Measurements from ENCODE around the gene SYK. TPM values are rescaled to one million over a fixed set of nuclear protein-coding genes. Genes with fewer than 3 reads are reported as not detected.

Gene SYK
- total RNA-seq, 3 donors from 2014 or later (not counting 1 experiment from before 2014, with no cell fraction given): 75.5 to 104 (median 78.0) TPM

DNA sequence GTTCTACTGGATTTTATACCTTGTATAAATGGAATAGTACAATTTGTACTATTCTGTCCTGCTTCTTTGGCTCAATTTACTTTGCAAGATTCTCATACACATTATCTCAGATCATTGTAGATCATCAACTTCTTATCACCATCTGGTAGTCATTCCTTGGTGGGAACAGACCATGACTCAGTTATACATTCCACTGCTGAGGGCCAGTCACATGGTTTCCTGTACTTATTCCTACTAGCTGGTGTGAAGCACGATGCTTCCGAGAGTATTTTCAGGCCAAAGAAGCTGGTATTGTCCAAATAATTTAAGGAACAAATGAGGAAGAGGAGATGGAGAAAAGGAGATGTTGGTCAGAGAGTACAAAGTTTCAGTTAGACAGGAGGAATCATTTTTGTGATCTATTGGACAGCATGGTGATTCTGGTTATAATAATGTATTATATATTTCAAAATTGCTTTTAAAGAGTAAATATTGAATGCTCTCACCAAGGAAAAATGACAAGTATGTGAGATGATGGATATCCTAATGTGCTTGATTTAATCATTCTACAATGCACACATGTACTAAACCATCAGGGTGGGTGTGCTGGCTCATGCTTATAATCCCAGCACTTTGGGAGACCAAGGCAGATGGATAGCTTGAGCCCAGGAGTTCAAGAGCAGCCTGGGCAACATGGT, 124.1 kb downstream of the SYK start:
- Histone ChIP-seq H3K27ac (ENCODE audit: low read length) (no peak overlapping the region), H3K4me3 (ENCODE audit: low read length) (no peak overlapping the region), H3K36me3 (ENCODE audit: control insufficient read depth, insufficient read depth, low read length) (no peaks in the 10 kb centered on the region), H3K4me1 (ENCODE audit: control insufficient read depth, insufficient read depth, low read length) (no peaks in the 10 kb centered on the region), H3K27me3 (ENCODE audit: control insufficient read depth, insufficient read depth, low read length) (no peaks in the 10 kb centered on the region), H3K9me3 (ENCODE audit: control insufficient read depth, insufficient read depth, low read length) (no peaks in the 10 kb centered on the region)
- DNase-seq (no peak), ATAC-seq (no peak)
- no peaks in the 10 kb centered on the region for H3K36me3 Mint-ChIP-seq
- no peak overlapping the region for H3K4me3 Mint-ChIP-seq
- no peak overlapping the region for H3K27ac Mint-ChIP-seq
- no peaks in the 10 kb centered on the region for H3K4me1 Mint-ChIP-seq
- H3K9me3 Mint-ChIP-seq: no peaks in the 10 kb centered on the region
- peaks cover 11 to 13% of the 10 kb centered on the region in 2 donors for H3K27me3 Mint-ChIP-seq (ENCODE audit: low read depth in 2 of 2)
- 89% methylated on average over 2 of the region's 2 CpGs for WGBS (ENCODE audit: insufficient coverage)
- intact Hi-C loops (cut with micrococcal nuclease): no loop called here
- TF ChIP-seq, protein P1, sequence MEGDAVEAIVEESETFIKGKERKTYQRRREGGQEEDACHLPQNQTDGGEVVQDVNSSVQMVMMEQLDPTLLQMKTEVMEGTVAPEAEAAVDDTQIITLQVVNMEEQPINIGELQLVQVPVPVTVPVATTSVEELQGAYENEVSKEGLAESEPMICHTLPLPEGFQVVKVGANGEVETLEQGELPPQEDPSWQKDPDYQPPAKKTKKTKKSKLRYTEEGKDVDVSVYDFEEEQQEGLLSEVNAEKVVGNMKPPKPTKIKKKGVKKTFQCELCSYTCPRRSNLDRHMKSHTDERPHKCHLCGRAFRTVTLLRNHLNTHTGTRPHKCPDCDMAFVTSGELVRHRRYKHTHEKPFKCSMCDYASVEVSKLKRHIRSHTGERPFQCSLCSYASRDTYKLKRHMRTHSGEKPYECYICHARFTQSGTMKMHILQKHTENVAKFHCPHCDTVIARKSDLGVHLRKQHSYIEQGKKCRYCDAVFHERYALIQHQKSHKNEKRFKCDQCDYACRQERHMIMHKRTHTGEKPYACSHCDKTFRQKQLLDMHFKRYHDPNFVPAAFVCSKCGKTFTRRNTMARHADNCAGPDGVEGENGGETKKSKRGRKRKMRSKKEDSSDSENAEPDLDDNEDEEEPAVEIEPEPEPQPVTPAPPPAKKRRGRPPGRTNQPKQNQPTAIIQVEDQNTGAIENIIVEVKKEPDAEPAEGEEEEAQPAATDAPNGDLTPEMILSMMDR (IDR thresholded peaks at IDR 0.05): no peak

DNA sequence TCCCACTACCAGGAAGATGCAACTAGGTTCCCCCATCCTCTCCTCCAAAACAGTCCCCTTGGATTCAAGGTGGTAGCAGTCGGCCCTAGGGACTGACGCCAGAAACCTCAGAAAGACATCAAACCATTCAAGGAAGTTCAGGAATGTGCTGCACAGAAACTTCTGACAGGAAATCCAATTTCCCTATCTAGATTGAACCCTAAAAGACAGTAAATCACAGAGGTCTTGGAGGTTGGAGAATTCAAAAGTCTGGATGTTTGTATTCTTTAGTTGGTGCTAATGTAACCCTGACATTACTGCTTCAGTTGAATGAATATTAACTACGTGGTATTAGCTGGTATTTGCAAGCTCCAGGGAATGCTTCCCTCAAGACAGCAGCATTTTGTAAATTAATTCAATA, 125.3 kb downstream of the SYK start:
- Histone ChIP-seq H3K9me3 (ENCODE audit: control insufficient read depth, insufficient read depth, low read length) (no peaks in the 10 kb centered on the region), H3K27ac (ENCODE audit: low read length) (no peak overlapping the region), H3K27me3 (ENCODE audit: control insufficient read depth, insufficient read depth, low read length) (no peaks in the 10 kb centered on the region), H3K4me3 (ENCODE audit: low read length) (no peak overlapping the region), H3K4me1 (ENCODE audit: control insufficient read depth, insufficient read depth, low read length) (no peaks in the 10 kb centered on the region), H3K36me3 (ENCODE audit: control insufficient read depth, insufficient read depth, low read length) (no peaks in the 10 kb centered on the region)
- no peaks in the 10 kb centered on the region for H3K36me3 Mint-ChIP-seq
- peaks cover 9 to 13% of the 10 kb centered on the region in 2 donors for H3K27me3 Mint-ChIP-seq (ENCODE audit: low read depth in 2 of 2)
- TF ChIP-seq, protein P1 (IDR thresholded peaks at IDR 0.05): no peak
- ATAC-seq (no peak), DNase-seq (no peak)
- WGBS (ENCODE audit: insufficient coverage): 52% methylated on average over 3 of the region's 3 CpGs
- intact Hi-C loops (cut with micrococcal nuclease): no loop called here
- no peak overlapping the region for H3K4me3 Mint-ChIP-seq
- H3K27ac Mint-ChIP-seq: no peak overlapping the region
- H3K4me1 Mint-ChIP-seq: no peaks in the 10 kb centered on the region
- H3K9me3 Mint-ChIP-seq: no peaks in the 10 kb centered on the region

DNA sequence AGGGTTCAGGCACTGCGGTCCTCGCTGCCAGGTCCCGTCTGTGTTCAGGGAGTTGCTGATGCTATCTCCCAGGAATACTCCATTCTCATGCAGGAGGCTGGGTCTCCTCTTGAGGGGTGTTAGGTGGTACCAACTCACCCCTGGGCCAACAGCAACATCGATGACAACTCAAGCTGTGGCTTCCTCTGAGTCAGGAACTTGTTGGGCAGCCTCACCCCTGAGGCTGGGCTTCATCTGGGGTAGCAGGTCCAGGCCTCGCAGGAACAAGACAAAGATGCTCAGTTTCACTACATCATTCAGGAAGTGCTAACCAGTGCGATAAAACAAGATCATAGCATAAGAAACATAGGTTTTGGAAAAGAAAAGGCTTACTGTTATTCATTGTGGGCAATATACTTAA, 125.9 kb downstream of the SYK start:
- ATAC-seq: no peak
- TF ChIP-seq, protein P1 (IDR thresholded peaks at IDR 0.05): no peak
- H3K4me1 Mint-ChIP-seq: no peaks in the 10 kb centered on the region
- H3K4me3 Mint-ChIP-seq: no peak overlapping the region
- Histone ChIP-seq H3K36me3 (ENCODE audit: control insufficient read depth, insufficient read depth, low read length) (no peaks in the 10 kb centered on the region), H3K27ac (ENCODE audit: low read length) (no peak overlapping the region), H3K9me3 (ENCODE audit: control insufficient read depth, insufficient read depth, low read length) (no peaks in the 10 kb centered on the region), H3K4me3 (ENCODE audit: low read length) (no peak overlapping the region), H3K4me1 (ENCODE audit: control insufficient read depth, insufficient read depth, low read length) (no peaks in the 10 kb centered on the region), H3K27me3 (ENCODE audit: control insufficient read depth, insufficient read depth, low read length) (no peaks in the 10 kb centered on the region)
- no peak for DNase-seq
- H3K27ac Mint-ChIP-seq: no peak overlapping the region
- no peaks in the 10 kb centered on the region for H3K9me3 Mint-ChIP-seq
- peaks cover 9 to 13% of the 10 kb centered on the region in 2 donors for H3K27me3 Mint-ChIP-seq (ENCODE audit: low read depth in 2 of 2)
- H3K36me3 Mint-ChIP-seq: no peaks in the 10 kb centered on the region
- WGBS (ENCODE audit: insufficient coverage): 65% methylated on average over 5 of the region's 6 CpGs
- intact Hi-C loops (cut with micrococcal nuclease): no loop called here

DNA sequence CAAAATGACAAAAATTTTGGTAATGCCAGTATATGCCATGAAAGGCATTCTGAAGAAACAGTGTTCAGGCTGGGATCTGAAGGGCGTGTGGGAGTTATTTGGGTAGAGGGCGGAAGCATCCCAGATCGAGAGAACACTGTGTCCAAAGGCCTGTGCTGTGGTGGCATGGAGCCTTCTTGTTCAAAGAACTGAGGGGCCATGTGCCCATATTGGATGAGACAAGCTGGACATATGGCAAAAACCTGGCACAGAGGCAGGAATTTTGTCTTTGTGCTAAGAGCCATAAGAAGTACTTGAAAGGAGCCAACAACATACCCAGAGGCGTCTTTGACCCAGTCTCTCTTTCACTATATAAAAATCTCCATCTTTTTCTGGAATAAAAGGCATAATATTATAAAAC, 128.0 kb downstream of the SYK start:
- Histone ChIP-seq H3K4me1 (ENCODE audit: control insufficient read depth, insufficient read depth, low read length) (no peaks in the 10 kb centered on the region), H3K36me3 (ENCODE audit: control insufficient read depth, insufficient read depth, low read length) (no peaks in the 10 kb centered on the region), H3K27ac (ENCODE audit: low read length) (no peak overlapping the region), H3K4me3 (ENCODE audit: low read length) (no peak overlapping the region), H3K27me3 (ENCODE audit: control insufficient read depth, insufficient read depth, low read length) (no peaks in the 10 kb centered on the region), H3K9me3 (ENCODE audit: control insufficient read depth, insufficient read depth, low read length) (no peaks in the 10 kb centered on the region)
- intact Hi-C loops (cut with micrococcal nuclease): no loop called here
- no peak for ATAC-seq
- Mint-ChIP-seq H3K9me3 (no peaks in the 10 kb centered on the region), H3K36me3 (no peaks in the 10 kb centered on the region), H3K27ac (no peak overlapping the region), H3K4me3 (no peak overlapping the region), H3K4me1 (no peaks in the 10 kb centered on the region), H3K27me3 (ENCODE audit: low read depth in 2 of 2) (peaks cover 0 to 1% of the 10 kb centered on the region in 2 donors)
- TF ChIP-seq, protein P1 (IDR thresholded peaks at IDR 0.05): no peak
- no peak for DNase-seq
- WGBS (ENCODE audit: insufficient coverage): 92% methylated on average over 3 of the region's 4 CpGs

All from natural killer cell (primary cell).